HG03520 (cell line): Measurements from ENCODE around the gene BAIAP3.

Experiments
- ATAC-seq: cut with Tn5 transposase; IDR thresholded peaks from one replicate; pipeline ENCODE4 v1.9.1; 2021; ENCODE audit warnings: mild to moderate bottlenecking, moderate library complexity; ENCODE audit not compliant: unreplicated experiment

Gene BAIAP3

DNA sequence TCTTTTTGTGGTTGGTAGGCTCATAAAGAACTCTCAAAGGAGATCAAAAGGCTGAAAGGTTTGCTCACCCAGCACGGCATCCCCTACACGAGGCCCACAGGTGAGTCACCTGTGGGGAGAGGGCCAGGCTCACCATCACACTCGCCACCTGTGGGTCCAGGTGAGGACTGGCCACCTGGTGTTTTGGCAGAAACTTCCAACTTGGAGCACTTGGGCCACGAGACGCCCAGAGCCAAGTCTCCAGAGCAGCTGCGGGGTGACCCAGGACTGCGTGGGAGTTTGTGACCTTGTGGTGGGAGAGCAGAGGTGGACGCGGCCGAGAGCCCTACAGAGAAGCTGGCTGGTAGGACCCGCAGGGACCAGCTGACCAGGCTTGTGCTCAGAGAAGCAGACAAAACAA, 29.4 kb downstream of the BAIAP3 start:
- ATAC-seq = no peak

GRCh38 chr16:1363501-1364041, 30.1 kb downstream of the BAIAP3 start:
- no peak for ATAC-seq

- no peak for ATAC-seq
Measured at GRCh38 chr16:1364510-1364909, 31.1 kb downstream of the BAIAP3 start.

- ATAC-seq = no peak
Measured at GRCh38 chr16:1366060-1366711, 32.7 kb downstream of the BAIAP3 start.

- no peak for ATAC-seq
Measured at GRCh38 chr16:1366712-1367299, 33.4 kb downstream of the BAIAP3 start.

DNA sequence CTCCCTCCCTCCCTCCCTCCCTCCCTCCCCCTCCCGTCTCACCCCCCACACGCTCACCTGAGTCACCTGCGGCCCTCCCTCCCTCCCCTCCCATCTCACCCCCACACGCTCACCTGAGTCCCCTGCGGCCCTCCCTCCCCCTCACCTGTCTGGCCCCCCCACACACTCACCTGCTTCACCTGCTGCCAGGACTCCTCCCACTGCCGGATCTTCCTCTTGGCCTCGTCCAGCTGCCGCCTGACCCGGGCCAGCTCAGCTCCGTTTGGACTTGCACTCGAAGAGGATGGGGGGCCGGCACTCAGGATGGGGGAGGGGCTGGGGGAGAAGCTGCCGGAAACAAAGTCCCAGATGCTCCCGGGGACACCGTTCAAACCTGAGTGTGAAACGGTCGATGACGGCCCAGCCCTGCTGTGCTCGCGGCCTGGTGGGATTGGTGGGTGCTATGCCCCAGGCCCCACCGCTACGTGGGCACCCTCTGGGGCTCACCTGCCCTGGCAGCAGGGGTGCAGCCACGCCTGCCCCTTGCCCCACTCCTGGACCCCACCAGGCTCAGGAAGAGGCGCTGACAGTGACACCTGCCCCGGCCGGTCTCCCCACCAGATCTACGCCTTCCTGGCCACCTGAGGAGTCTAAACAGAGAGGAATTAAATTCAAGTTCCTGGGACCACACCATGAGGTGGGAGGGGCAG, 34.2 kb downstream of the BAIAP3 start:
- no peak for ATAC-seq

GRCh38 chr16:1371054-1371978, 37.9 kb downstream of the BAIAP3 start:
- ATAC-seq = no peak

GRCh38 chr16:1372292-1372950, 39.0 kb downstream of the BAIAP3 start:
- no peak for ATAC-seq

DNA sequence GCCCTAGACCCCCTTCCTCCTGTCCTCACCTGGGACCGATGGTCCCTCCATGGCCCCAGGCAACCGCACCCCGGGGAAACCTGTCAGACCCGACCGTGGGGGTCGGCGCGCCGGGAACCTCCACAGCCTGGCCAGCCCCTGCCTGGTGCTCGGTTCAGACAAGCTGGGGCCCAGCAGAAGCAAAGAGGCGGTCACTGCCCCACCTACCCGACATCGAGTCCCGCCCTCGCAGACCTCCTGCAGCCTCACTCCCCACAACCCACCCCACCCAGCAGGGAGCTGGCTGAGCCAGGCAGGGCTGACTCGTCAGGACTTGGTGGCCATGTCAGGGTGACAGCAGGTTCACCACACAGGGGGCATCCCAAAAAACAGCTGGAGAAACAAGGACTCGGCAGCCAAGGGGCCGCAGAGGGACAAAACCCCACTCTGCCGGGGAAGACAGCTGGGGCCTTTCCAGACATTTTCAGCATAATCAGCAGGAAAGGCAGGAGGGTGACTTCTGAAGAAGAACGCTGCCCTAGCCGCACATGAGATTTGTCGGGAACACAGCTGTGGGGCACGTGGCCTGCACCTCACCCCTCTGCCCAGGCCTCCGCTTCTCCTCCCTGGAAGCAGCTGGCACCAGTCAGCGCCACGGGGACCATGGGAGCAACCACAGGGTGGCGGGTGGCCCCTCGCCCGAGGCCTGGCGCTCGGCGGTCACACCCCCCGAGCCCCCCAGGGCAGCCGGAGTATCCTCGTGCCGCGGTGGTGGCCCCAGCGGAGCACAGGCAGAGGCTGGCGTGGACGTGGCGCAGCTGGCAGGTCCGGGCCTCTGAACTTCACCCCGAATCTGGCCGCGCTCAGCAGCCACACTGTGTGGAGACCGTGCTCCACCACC, 41.2 kb downstream of the BAIAP3 start:
- no peak for ATAC-seq

DNA sequence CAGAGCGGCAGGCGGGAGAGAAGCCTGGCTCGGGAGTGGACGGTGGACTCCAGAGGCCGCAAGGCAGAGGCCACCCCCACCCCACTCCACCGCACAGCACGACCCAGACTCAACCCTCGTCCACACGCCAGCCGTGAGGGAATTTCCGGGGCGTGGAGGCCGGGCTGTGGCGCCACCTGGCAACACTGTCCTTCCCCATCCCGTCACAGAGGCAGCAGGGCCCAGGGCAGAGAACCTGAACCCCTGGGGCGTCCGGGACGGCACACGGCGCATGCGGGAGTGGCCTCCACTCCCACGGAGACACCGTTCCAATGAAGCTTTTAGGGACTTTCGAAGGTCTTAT, 41.8 kb downstream of the BAIAP3 start:
- no peak for ATAC-seq

DNA sequence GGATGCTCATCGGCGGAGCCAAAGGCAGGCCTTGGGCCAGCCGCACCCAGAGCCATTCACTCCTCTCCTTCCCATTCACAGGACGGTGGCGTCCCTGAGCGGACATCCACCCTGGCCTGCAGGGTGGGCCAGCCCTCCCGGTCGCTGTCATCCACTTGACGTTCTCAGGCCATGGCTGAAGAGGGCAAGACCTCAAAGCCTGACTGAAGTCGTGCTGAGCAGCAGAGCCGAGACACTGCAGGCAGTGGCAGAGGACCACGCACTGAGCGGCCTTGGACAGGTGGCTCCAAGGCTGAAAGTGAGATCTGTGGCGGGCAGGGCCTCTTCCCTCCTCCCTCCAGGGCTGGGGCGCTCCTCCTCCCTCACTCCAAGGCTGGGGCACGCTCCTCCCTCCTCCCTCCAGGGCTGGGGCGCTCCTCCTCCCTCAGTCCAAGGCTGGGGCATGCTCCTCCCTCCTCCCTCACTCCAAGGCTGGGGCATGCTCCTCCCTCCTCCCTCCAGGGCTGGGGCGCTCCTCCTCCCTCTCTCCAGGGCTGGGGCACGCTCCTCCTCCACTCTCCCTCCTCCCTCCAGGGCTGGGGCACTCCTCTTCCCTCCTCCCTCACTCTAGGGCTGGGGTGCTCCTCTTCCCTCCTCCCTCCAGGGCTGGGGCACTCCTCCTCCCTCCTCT, 42.4 kb downstream of the BAIAP3 start:
- no peak for ATAC-seq

GRCh38 chr16:1377406-1378010, 44.1 kb downstream of the BAIAP3 start:
- ATAC-seq = no peak

DNA sequence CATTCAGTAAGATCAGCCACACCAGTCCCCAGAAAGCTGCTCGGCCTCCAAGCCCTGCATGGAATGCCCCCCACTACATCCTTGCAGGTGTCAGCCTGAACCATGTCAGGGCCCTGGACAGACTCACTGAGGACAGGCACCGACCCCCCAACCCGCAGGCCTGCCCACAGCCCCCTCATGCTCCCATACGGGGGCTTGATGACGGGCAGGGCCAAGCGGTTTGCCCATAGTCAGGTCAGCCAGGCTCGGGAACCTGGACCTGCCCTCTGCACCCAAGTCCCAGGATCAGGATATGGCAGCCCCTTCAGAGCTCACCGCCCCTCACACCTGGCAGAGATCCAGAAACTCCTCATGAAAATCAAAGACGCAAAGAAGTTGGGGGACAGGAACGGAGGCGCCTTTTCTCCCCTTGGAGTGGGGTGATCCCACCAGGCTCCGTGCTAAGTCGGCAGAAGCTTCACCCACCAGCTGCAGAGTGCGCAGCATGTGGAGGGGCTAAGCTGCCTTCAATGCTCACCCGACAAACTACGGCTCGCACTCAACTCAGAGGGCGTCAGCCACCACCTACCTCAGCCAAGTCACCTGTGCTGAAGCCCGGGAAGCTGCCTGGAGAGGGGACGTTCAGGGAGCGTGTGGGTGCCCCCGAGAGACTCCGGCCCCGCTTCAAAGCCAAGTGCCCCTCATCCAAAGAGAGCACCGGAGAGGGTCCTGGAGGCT, 44.8 kb downstream of the BAIAP3 start:
- ATAC-seq = no peak

DNA sequence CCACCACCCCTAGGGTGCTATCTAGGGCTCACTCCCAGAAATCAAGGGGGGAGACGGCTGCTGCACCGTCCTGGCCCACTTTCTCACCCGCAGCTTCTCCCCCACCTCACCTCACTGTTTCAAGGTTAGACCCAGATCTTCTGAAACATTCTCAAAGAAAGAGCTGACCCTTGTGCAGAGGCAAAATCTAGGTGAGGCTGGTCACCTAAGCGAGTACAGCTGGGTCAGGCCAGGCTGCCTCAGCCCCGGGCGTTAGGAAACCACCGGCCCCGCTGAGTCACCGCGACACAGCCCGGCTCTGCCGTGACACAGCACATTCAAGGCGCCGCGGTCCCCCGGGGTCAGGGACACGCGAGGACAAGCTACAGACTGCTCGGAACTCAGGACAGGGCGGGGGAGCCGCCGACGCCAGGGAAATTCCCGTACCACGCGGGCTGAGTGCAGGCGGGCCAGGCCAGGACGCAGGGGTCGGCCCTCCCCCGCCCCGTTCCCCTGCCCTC, 45.4 kb downstream of the BAIAP3 start:
- no peak for ATAC-seq

- ATAC-seq = no peak
Measured at GRCh38 chr16:1379304-1380076, 46.0 kb downstream of the BAIAP3 start.

DNA sequence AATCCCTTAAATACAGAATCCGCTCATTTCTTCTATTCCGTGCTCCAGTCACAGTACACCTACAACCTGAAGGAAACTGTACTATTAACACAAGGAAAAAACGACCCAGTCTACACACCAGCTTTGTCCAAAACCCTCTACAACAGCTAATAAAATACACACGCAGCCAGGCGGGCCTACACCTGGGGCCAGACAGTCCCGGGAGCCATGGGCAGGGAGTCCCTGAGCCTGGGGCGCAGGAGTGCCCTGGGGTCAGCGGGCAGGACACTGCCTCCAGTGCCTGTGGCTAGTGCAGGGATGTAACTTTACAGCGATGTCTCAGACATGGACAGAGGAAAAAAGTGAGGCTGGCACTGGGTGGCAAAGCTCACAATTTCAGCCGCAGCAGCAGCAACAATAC, 46.8 kb downstream of the BAIAP3 start:
- no peak for ATAC-seq
